Parathyroid adenoma (tissue), 2 donors: ENCODE results near the gene LIN28A.

Source experiments
- H2AFZ ChIP-seq: fragments of 300-600 bp; sonication (generic); one replicate; pipeline ENCODE4 v1.7.0; 2017; ENCODE audit warnings: antibody characterized with exemption, mild to moderate bottlenecking
- H3K27ac ChIP-seq: fragments of 300-600 bp; sonication (generic); one replicate; pipeline ENCODE4 v1.7.0; 2017
- H3K27me3 ChIP-seq: fragments of 300-600 bp; sonication (generic); one replicate; pipeline ENCODE4 v1.7.0; 2017; ENCODE audit warnings: low read length; ENCODE audit not compliant: control insufficient read depth, insufficient read depth
- H3K36me3 ChIP-seq: fragments of 300-600 bp; sonication (generic); one replicate; pipeline ENCODE4 v1.7.0; 2017; ENCODE audit warnings: low read length; ENCODE audit not compliant: control insufficient read depth, insufficient read depth
- H3K4me1 ChIP-seq: fragments of 300-600 bp; sonication (generic); one replicate; pipeline ENCODE4 v1.7.0; 2017; ENCODE audit warnings: control low read depth
- H3K4me2 ChIP-seq: fragments of 300-600 bp; sonication (generic); one replicate; pipeline ENCODE4 v1.7.0; 2017; ENCODE audit warnings: low read length
- H3K4me3 ChIP-seq: fragments of 300-600 bp; sonication (generic); one replicate; pipeline ENCODE4 v1.7.0; 2017; ENCODE audit warnings: low read depth, low read length
- H3K79me2 ChIP-seq: fragments of 300-600 bp; sonication (generic); one replicate; pipeline ENCODE4 v1.7.0; 2017; ENCODE audit warnings: control low read depth
- H3K9ac ChIP-seq: fragments of 300-600 bp; sonication (generic); one replicate; pipeline ENCODE4 v1.7.0; 2017; ENCODE audit warnings: mild to moderate bottlenecking
- H3K9me3 ChIP-seq: fragments of 300-600 bp; sonication (generic); one replicate; pipeline ENCODE4 v1.7.0; 2017; ENCODE audit warnings: low read length; ENCODE audit not compliant: control insufficient read depth
- TF ChIP-seq, protein P1 (sequence below): fragments of 300-600 bp; sonication (generic); IDR thresholded peaks from one replicate; pipeline ENCODE4 v1.7.0; 2017; ENCODE audit warnings: antibody characterized with exemption, mild to moderate bottlenecking
- donor health status: primary hyperparathyroidism.

Gene LIN28A

DNA sequence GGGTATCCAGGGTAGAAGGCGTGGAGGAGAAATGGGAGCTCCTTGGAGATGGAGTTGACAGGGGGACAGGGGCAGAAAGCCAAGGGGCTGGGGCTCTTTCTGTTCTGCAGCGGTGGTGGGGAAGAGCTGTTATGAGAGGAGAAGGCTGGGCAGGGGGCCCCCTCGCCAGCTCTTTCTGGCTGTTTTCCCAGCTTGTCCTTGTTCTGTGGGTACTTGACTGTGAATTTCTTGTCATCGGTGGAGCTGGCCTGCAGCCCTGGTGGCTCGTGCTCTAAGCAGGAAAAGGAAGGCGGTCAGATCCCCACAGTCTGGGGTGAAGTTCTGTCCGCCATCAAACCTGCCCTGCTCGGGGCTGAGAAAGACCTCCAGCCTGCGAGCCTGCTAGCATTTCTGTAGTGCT, 45.7 kb upstream of the LIN28A start:
- Histone ChIP-seq H2AFZ (no peak overlapping the region), H3K4me3 (no peak overlapping the region), H3K9me3 (no peaks in the 10 kb centered on the region), H3K9ac (no peak overlapping the region), H3K79me2 (no peaks in the 10 kb centered on the region), H3K4me1 (no peaks in the 10 kb centered on the region), H3K36me3 (no peaks in the 10 kb centered on the region), H3K27ac (no peak overlapping the region), H3K27me3 (peaks cover 10% of the 10 kb centered on the region), H3K4me2 (no peak overlapping the region)
- TF ChIP-seq, protein P1, sequence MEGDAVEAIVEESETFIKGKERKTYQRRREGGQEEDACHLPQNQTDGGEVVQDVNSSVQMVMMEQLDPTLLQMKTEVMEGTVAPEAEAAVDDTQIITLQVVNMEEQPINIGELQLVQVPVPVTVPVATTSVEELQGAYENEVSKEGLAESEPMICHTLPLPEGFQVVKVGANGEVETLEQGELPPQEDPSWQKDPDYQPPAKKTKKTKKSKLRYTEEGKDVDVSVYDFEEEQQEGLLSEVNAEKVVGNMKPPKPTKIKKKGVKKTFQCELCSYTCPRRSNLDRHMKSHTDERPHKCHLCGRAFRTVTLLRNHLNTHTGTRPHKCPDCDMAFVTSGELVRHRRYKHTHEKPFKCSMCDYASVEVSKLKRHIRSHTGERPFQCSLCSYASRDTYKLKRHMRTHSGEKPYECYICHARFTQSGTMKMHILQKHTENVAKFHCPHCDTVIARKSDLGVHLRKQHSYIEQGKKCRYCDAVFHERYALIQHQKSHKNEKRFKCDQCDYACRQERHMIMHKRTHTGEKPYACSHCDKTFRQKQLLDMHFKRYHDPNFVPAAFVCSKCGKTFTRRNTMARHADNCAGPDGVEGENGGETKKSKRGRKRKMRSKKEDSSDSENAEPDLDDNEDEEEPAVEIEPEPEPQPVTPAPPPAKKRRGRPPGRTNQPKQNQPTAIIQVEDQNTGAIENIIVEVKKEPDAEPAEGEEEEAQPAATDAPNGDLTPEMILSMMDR, result no peak

GRCh38 chr1:26367441-26367840, 43.2 kb upstream of the LIN28A start:
- TF ChIP-seq, protein P1, result no peak
- Histone ChIP-seq H3K9me3 (no peaks in the 10 kb centered on the region), H3K9ac (no peak overlapping the region), H3K27ac (no peak overlapping the region), H3K79me2 (no peaks in the 10 kb centered on the region), H3K4me1 (no peaks in the 10 kb centered on the region), H3K4me2 (no peak overlapping the region), H3K27me3 (no peaks in the 10 kb centered on the region), H3K4me3 (no peak overlapping the region), H2AFZ (no peak overlapping the region), H3K36me3 (no peaks in the 10 kb centered on the region)

- no peaks in the 10 kb centered on the region for H3K27me3 ChIP-seq
- no peaks in the 10 kb centered on the region for H3K79me2 ChIP-seq
- H2AFZ ChIP-seq, result no peak overlapping the region
- H3K4me2 ChIP-seq, result no peak overlapping the region
- TF ChIP-seq, protein P1, result no peak
- H3K9me3 ChIP-seq, result no peaks in the 10 kb centered on the region
- no peaks in the 10 kb centered on the region for H3K4me1 ChIP-seq
- no peak overlapping the region for H3K4me3 ChIP-seq
- H3K27ac ChIP-seq, result no peak overlapping the region
- H3K36me3 ChIP-seq, result no peaks in the 10 kb centered on the region
- H3K9ac ChIP-seq, result no peak overlapping the region
Observed at GRCh38 chr1:26368006-26368405, 42.6 kb upstream of the LIN28A start.

DNA sequence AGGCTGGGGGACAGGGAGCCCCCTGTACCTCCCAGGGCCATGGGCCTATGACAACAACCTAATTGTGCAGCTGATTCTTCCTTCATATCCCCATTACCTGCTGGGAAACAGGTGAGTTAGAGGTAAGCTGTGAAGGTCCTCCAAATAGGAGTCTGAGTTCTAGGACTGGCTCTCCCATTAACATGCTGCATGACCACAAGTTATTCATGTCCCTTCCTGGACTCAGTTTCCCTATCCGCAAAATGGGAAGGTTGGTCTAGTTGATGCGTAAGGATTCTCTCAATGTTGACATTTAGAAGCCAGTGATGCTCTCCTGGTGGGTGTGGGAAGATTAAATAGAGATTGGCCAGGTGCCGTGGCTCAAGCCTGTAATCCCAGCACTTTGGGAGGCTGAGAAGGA, 42.1 kb upstream of the LIN28A start:
- Histone ChIP-seq H3K9ac (no peak overlapping the region), H3K36me3 (no peaks in the 10 kb centered on the region), H3K9me3 (no peaks in the 10 kb centered on the region), H2AFZ (no peak overlapping the region), H3K79me2 (no peaks in the 10 kb centered on the region), H3K27me3 (no peaks in the 10 kb centered on the region), H3K27ac (no peak overlapping the region), H3K4me1 (no peaks in the 10 kb centered on the region), H3K4me3 (no peak overlapping the region), H3K4me2 (no peak overlapping the region)
- TF ChIP-seq, protein P1, result no peak

DNA sequence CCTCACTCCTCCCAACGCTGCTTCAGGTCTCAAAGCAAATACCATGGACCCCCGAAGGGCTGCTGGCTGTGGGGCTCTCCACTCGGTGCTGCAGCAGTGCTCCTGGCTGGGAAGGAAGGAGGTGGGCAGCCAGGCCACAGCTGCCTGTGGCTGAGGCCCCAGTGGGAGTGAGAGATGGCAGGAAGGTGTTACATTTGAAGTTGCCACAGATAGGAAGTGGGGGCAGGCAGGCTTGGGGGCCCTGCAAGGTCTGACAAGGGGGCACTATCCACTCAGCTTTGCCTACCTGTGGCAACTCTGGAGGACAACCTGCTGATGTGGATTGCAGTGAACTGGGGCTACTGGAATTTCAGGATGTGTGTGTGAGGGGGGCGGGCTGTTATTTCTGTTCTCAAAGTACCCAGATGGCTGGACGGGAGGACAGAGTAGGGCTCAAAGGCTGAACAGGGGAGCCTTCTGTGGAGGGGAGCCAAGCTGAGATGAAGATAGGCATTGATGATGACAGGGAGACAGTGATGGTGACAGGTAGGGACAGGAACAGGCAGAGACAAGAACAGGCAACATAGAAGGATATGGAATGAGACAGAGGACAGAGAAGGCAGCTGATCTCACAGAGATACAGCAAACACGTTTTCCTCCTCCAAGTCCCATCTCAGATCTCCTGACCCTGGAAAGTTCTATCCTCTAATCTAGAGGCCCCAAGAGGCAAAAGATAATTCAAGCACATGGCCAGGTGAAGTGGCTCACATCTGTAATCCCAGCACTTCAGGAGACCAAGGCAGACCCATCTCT, 39.8 kb upstream of the LIN28A start:
- no peak overlapping the region for H3K4me3 ChIP-seq
- no peak overlapping the region for H3K4me2 ChIP-seq
- H3K4me1 ChIP-seq, result no peaks in the 10 kb centered on the region
- no peaks in the 10 kb centered on the region for H3K79me2 ChIP-seq
- H3K36me3 ChIP-seq, result no peaks in the 10 kb centered on the region
- H2AFZ ChIP-seq, result no peak overlapping the region
- no peak overlapping the region for H3K27ac ChIP-seq
- TF ChIP-seq, protein P1, result no peak
- no peak overlapping the region for H3K9ac ChIP-seq
- H3K9me3 ChIP-seq, result no peaks in the 10 kb centered on the region
- no peaks in the 10 kb centered on the region for H3K27me3 ChIP-seq
